OCI-LY7 (cell line): ENCODE results near the gene OTUB1. TPM values are rescaled to one million over a fixed set of nuclear protein-coding genes. Genes with fewer than 3 reads are reported as not detected.

ENCODE experiments used
- BruUV-seq: library from RNA; stranded (reverse); fragments of 400-500 nt; replicated peaks from 2 replicates; lab custom pipeline; 2021; lab: Mats Ljungman, UMichigan
- CTCF ChIA-PET: fragments of 300-600 bp; sonication (Branson Sonifier 250); formaldehyde crosslinking; loops from one replicate; lab custom pipeline; 2022; ENCODE audit warnings: antibody characterized with exemption; ENCODE audit not compliant: unreplicated experiment; lab: Charles Lee
- POLR2A ChIA-PET: fragments of 300-600 bp; sonication (Branson Sonifier 250); formaldehyde crosslinking; loops from one replicate; lab custom pipeline; 2022; ENCODE audit warnings: antibody characterized with exemption; lab: Charles Lee
- DNase-seq: peaks from one replicate; pipeline ENCODE4 v3.0.0-alpha.2; 2015; ENCODE audit warnings: low spot score
- H2AFZ ChIP-seq: fragments of 200-600 bp; sonication (generic), shearing (Covaris generic); 2 replicates; pipeline ENCODE4 v1.6.1; 2014; ENCODE audit warnings: mild to moderate bottlenecking, antibody characterized with exemption, low read length, moderate library complexity
- H3K27ac ChIP-seq: fragments of 200-600 bp; sonication (generic); 2 replicates; pipeline ENCODE4 v1.5.1; 2014; ENCODE audit warnings: mixed run types, low read depth, mild to moderate bottlenecking, moderate library complexity, low read length, inconsistent platforms; ENCODE audit not compliant: poor library complexity, severe bottlenecking
- H3K36me3 ChIP-seq: fragments of 200-600 bp; sonication (generic); 2 replicates; pipeline ENCODE4 v1.6.1; 2014; ENCODE audit warnings: mild to moderate bottlenecking, antibody characterized with exemption, low read length, moderate library complexity, mixed read lengths; ENCODE audit not compliant: insufficient read depth
- H3K4me1 ChIP-seq: fragments of 200-600 bp; sonication (generic); 2 replicates; pipeline ENCODE4 v1.5.1; 2014; ENCODE audit warnings: mild to moderate bottlenecking, low read length; ENCODE audit not compliant: insufficient read depth, poor library complexity, severe bottlenecking
- H3K4me2 ChIP-seq: fragments of 200-600 bp; sonication (generic); 2 replicates; pipeline ENCODE4 v1.6.1; 2014; ENCODE audit warnings: mild to moderate bottlenecking, low read length
- H3K4me3 ChIP-seq: fragments of 200-600 bp; sonication (generic); 2 replicates; pipeline ENCODE4 v1.5.1; 2014; ENCODE audit warnings: mild to moderate bottlenecking, low read depth, low read length; ENCODE audit not compliant: poor library complexity, severe bottlenecking
- H3K79me2 ChIP-seq: fragments of 200-600 bp; sonication (generic); 2 replicates; pipeline ENCODE4 v1.6.1; 2016; ENCODE audit warnings: low read depth, mild to moderate bottlenecking, low read length, moderate library complexity, mixed read lengths; ENCODE audit not compliant: insufficient read depth
- H3K9me2 ChIP-seq: fragments of 200-600 bp; sonication (generic); 2 replicates; pipeline ENCODE4 v1.6.1; 2016; ENCODE audit warnings: mild to moderate bottlenecking, low read length, mixed read lengths; ENCODE audit not compliant: insufficient read depth
- H3K9me3 ChIP-seq: fragments of 200-600 bp; sonication (generic); 2 replicates; pipeline ENCODE4 v1.6.1; 2014; ENCODE audit warnings: mild to moderate bottlenecking, mixed run types, low read length, mixed read lengths
- H4K20me1 ChIP-seq: fragments of 200-600 bp; sonication (generic); 2 replicates; pipeline ENCODE4 v1.6.1; 2014; ENCODE audit warnings: mild to moderate bottlenecking, antibody characterized with exemption, low read length, moderate library complexity, mixed read lengths; ENCODE audit not compliant: insufficient read depth
- CTCF ChIP-seq: fragments of 200-600 bp; sonication (generic); conservative IDR thresholded peaks from 2 replicates; pipeline ENCODE4 v1.5.1; 2014; ENCODE audit warnings: mild to moderate bottlenecking, antibody characterized with exemption, low read length, moderate library complexity, mixed read lengths
- EZH2phosphoT487 ChIP-seq: fragments of 200-600 bp; sonication (generic); IDR thresholded peaks from 2 replicates; pipeline ENCODE4 v1.6.1; 2018; ENCODE audit warnings: low read depth, borderline replicate concordance, mild to moderate bottlenecking, mixed run types, antibody characterized with exemption, low read length, moderate library complexity, mixed read lengths
- intact Hi-C: fragments of 100-400 bp; cut with micrococcal nuclease; formaldehyde crosslinking; loops from one replicate; pipeline ENCODE4 v1.10.0; 2022; ENCODE audit not compliant: unreplicated experiment
- total RNA-seq, 2 experiments: library from RNA; depleted of rRNA in 1 of 2; stranded (reverse); fragments of >200 nt in 1 of 2; shearing (Covaris generic) in 1 of 2; gene quantifications; 2 replicates each; pipeline ENCODE4 v1.2.3, GENCODE V29; 2014 to 2022

OTUB1 gene
- total RNA-seq, 2 experiments from 2014 or later: 72.4 to 88.1 TPM

- Histone ChIP-seq H3K27ac (no peak overlapping the region), H3K4me3 (no peak overlapping the region), H3K4me1 (no peaks in the 10 kb centered on the region), H3K9me3 (peaks cover 8% of the 10 kb centered on the region; the same call in 1 of the 2 replicates), H2AFZ (no peak overlapping the region), H3K9me2 (no peaks in the 10 kb centered on the region), H3K79me2 (no peaks in the 10 kb centered on the region), H4K20me1 (no peaks in the 10 kb centered on the region), H3K4me2 (no peak overlapping the region), H3K36me3 (no peaks in the 10 kb centered on the region)
- no peak for TF ChIP-seq CTCF
- no peak for TF ChIP-seq EZH2phosphoT487
- no peak for DNase-seq
- ChIA-PET CTCF (no interaction called here), POLR2A (no interaction called here)
- BruUV-seq: no TSS peak
- intact Hi-C loops: no loop called here
Observed at GRCh38 chr11:64011371-64011770, 25.1 kb downstream of the OTUB1 start.

GRCh38 chr11:64013141-64013896 lies 27.1 kb downstream of the OTUB1 start:
- no peaks in the 10 kb centered on the region for H3K9me2 ChIP-seq
- POLR2A ChIA-PET: interaction anchor here (0.6 kb wide), 1 partner anchor 9 kb away, joined by 9 read pairs; no protein-coding TSS in a partner anchor
- H3K4me1 ChIP-seq: no peaks in the 10 kb centered on the region
- TF ChIP-seq EZH2phosphoT487 (no peak), CTCF (no peak)
- intact Hi-C loops: no loop called here
- CTCF ChIA-PET: interaction anchor here (0.6 kb wide), 1 partner anchor 219 kb away, joined by 3 read pairs; no protein-coding TSS in a partner anchor
- H3K79me2 ChIP-seq: no peaks in the 10 kb centered on the region
- H3K4me2 ChIP-seq: no peak overlapping the region
- no peaks in the 10 kb centered on the region for H4K20me1 ChIP-seq
- no peaks in the 10 kb centered on the region for H3K36me3 ChIP-seq
- peaks cover 8% of the 10 kb centered on the region; the same call in 1 of the 2 replicates for H3K9me3 ChIP-seq
- H3K27ac ChIP-seq: no peak overlapping the region
- no peak overlapping the region for H2AFZ ChIP-seq
- no TSS peak for BruUV-seq
- no peak overlapping the region for H3K4me3 ChIP-seq
- no peak for DNase-seq

GRCh38 chr11:64014356-64014755 lies 28.1 kb downstream of the OTUB1 start:
- TF ChIP-seq EZH2phosphoT487 (no peak), CTCF (no peak)
- Histone ChIP-seq H3K27ac (no peak overlapping the region), H3K9me2 (no peaks in the 10 kb centered on the region), H3K4me3 (no peak overlapping the region), H3K36me3 (no peaks in the 10 kb centered on the region), H3K9me3 (peaks cover 8% of the 10 kb centered on the region; the same call in 1 of the 2 replicates), H2AFZ (no peak overlapping the region), H3K4me1 (no peaks in the 10 kb centered on the region), H3K79me2 (no peaks in the 10 kb centered on the region), H4K20me1 (no peaks in the 10 kb centered on the region), H3K4me2 (no peak overlapping the region)
- no peak for DNase-seq
- ChIA-PET POLR2A (no interaction called here), CTCF (no interaction called here)
- intact Hi-C loops: no loop called here
- no TSS peak for BruUV-seq
